Left ventricle myocardium inferior (tissue), 1 donor: ENCODE measurements around the gene MT4. TPM values are rescaled to one million over a fixed set of nuclear protein-coding genes. Genes with fewer than 3 reads are reported as not detected.
A peak's percentile ranks its signal among the peaks of the same experiment; 100 is the strongest.

ENCODE experiments used
- DNase-seq: peaks from one replicate; pipeline ENCODE4 v3.0.0-alpha.2; 2020
- H3K27ac ChIP-seq: fragments of 200-600 bp; replicated peaks from 2 replicates; pipeline ENCODE4 v1.8.0; 2021
- H3K27me3 ChIP-seq: fragments of 200-600 bp; 2 replicates; pipeline ENCODE4 v1.8.0; 2021; ENCODE audit warnings: low read depth
- H3K36me3 ChIP-seq: fragments of 200-600 bp; 2 replicates; pipeline ENCODE4 v1.8.0; 2021
- H3K4me1 ChIP-seq: fragments of 200-600 bp; 2 replicates; pipeline ENCODE4 v1.8.0; 2021
- H3K4me3 ChIP-seq: fragments of 200-600 bp; 2 replicates; pipeline ENCODE4 v1.8.0; 2021; ENCODE audit warnings: mild to moderate bottlenecking, moderate library complexity
- H3K9me3 ChIP-seq: fragments of 200-600 bp; replicated peaks from 2 replicates; pipeline ENCODE4 v1.8.0; 2021
- intact Hi-C: fragments of 100-400 bp; cut with micrococcal nuclease; formaldehyde crosslinking; loops from one replicate; pipeline ENCODE4 v1.11.0; 2022
- total RNA-seq: library from RNA; stranded (reverse); fragmentation: NEBNext Ultra II Directional; extraction: Animal tissue kit (Norgen Biotek cat#: 25700); gene quantifications from one replicate; pipeline ENCODE4 v1.2.1, GENCODE V29; 2021
- TF ChIP-seq, protein P1 (sequence below): fragments of 200-600 bp; IDR thresholded peaks from 2 replicates; pipeline ENCODE4 v1.8.0; 2021; ENCODE audit warnings: antibody characterized with exemption, mild to moderate bottlenecking, borderline replicate concordance
- donor health status: DM: no; HTN: yes; CAD: no; lungs with severe emphysema.

Gene MT4
- total RNA-seq, 1 donor from 2014 or later, result not detected

DNA sequence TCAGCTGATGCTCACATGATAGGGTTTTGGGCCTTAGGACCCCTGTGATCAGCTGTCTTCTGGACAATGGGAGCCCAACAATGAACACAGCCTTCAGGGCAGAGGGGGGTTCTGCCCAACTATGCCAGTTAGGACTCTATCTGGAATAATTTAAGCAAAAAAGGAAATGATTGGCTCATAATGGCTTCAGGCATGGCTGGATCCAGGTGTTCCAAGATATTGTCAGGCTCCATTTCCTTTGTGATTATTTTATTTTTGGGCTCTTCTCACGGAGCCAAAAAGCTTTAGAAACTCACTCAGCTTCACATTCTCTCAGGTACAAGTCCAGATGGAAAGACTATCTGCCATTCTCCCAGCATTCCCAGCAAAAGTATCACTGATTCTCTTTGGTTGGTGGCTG lies 40.6 kb downstream of the MT4 start:
- intact Hi-C loops, result loop anchor here (10.0 kb wide), 1 partner anchor 91 kb away; no protein-coding TSS in a partner anchor
- TF ChIP-seq, protein P1, sequence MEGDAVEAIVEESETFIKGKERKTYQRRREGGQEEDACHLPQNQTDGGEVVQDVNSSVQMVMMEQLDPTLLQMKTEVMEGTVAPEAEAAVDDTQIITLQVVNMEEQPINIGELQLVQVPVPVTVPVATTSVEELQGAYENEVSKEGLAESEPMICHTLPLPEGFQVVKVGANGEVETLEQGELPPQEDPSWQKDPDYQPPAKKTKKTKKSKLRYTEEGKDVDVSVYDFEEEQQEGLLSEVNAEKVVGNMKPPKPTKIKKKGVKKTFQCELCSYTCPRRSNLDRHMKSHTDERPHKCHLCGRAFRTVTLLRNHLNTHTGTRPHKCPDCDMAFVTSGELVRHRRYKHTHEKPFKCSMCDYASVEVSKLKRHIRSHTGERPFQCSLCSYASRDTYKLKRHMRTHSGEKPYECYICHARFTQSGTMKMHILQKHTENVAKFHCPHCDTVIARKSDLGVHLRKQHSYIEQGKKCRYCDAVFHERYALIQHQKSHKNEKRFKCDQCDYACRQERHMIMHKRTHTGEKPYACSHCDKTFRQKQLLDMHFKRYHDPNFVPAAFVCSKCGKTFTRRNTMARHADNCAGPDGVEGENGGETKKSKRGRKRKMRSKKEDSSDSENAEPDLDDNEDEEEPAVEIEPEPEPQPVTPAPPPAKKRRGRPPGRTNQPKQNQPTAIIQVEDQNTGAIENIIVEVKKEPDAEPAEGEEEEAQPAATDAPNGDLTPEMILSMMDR, result no peak
- Histone ChIP-seq H3K27ac (peak overlapping the region; percentile 95), H3K36me3 (no peaks in the 10 kb centered on the region), H3K9me3 (no peaks in the 10 kb centered on the region), H3K4me1 (peaks cover 46% of the 10 kb centered on the region), H3K27me3 (no peaks in the 10 kb centered on the region), H3K4me3 (no peak overlapping the region)
- no peak for DNase-seq

DNA sequence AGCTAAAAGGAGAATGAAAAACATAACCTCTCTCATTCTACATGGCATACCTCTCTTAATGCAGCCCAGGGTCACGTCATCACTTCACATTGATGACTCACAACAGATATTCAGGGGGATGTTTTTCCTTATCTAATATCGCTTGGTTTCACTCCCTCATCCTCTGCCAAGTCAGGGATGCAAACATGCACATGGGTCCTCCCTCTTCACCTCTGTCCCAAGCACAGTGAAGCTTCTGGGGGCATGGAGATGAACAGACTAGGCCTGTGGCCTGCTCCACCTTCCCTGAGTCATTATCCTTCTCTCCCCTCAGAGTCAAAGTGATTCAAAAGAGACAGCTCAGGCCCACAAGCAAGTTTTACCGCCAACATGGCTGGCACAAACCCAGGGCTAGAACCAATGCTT lies 41.2 kb downstream of the MT4 start:
- Histone ChIP-seq H3K4me3 (no peak overlapping the region), H3K27me3 (no peaks in the 10 kb centered on the region), H3K36me3 (no peaks in the 10 kb centered on the region), H3K9me3 (no peaks in the 10 kb centered on the region), H3K4me1 (peaks cover 52% of the 10 kb centered on the region), H3K27ac (peak overlapping the region; percentile 95)
- TF ChIP-seq, protein P1, result no peak
- no peak for DNase-seq
- intact Hi-C loops, result loop anchor here (10.0 kb wide), 1 partner anchor 91 kb away; no protein-coding TSS in a partner anchor

DNA sequence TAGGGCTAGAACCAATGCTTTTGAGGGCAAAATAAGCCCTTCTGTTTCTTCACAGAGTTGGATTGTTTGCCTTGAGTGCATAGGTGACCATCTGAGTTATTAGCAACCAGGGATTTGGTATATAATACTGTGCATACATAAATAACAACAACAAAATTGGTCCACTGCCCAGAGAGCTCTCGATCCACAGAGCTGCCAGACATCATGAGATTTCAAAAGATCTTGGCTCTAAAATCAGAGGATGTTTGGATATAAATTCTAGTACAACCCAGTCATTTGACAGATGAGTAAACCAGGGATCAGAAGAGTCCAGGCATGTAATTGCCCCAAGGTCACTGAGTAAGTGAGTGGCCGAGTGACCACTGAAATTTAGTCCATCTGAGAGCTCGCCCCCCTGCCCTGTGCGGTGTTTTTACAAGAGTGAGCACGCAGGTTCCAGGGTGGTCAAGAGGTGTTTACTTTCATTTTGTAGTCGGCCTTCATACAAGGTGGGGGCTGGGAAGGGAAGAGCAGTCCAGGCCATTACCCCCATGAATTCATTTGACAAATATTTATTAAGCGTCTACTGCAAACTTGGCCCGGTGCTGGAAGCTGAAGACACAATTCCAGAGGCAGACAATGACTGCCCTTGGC lies 41.7 kb downstream of the MT4 start:
- Histone ChIP-seq H3K9me3 (no peaks in the 10 kb centered on the region), H3K27me3 (no peaks in the 10 kb centered on the region), H3K4me3 (peak overlapping the region; percentile 22), H3K4me1 (peaks cover 57% of the 10 kb centered on the region), H3K36me3 (no peaks in the 10 kb centered on the region), H3K27ac (peak overlapping the region; percentile 95)
- TF ChIP-seq, protein P1, result no peak
- intact Hi-C loops, result loop anchor here (10.0 kb wide), 1 partner anchor 92 kb away; no protein-coding TSS in a partner anchor
- no peak for DNase-seq

DNA sequence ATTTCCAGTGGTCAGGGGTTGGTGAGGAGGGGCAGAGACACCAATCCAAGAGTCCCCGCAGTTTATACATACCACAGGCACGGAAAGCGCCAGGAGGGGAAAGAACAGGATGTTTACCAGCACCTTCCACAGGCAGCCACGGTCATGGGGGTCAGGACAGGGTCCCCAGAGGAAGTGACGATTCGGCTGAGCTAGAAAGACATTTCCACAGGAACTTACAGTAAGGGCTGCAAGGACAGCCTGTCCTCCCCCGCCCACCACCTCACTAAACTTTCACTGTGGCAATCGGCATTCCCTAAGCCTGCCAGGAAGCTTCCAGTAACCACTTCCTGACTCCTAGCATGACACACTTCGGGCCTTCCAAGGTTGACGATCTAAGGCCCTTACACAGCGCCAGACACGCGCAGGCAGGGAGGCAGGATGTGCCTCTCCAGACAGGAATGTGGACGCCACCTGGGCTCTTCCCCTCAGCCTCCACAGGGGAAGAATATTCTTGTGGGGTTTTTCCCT lies 42.3 kb downstream of the MT4 start:
- Histone ChIP-seq H3K27me3 (no peaks in the 10 kb centered on the region), H3K4me3 (peak overlapping the region; percentile 78), H3K9me3 (no peaks in the 10 kb centered on the region), H3K36me3 (no peaks in the 10 kb centered on the region), H3K4me1 (peaks cover 63% of the 10 kb centered on the region), H3K27ac (peak overlapping the region; percentile 95)
- peak; percentile 68 for DNase-seq
- TF ChIP-seq, protein P1, result no peak
- intact Hi-C loops, result loop anchor here (10.0 kb wide), 1 partner anchor 92 kb away; no protein-coding TSS in a partner anchor

DNA sequence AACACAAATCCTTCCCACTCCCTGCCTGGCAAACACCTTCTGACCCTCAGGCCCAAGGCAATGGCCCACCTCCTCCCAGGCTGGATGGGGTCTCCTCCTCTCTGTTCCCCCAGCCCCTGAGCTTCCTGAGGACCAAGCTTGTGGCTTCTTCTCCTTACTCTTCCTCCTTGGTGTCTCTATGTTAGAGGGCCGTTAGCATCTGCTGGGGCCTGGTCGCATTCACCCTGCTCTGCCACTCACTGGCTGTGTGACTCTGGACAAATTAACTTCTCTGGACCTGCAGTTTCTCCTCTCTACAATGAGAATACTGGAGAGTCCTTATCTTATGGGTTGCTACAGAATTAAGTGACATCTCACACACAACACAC lies 42.8 kb downstream of the MT4 start:
- H3K36me3 ChIP-seq, result no peaks in the 10 kb centered on the region
- TF ChIP-seq, protein P1, result no peak
- H3K27me3 ChIP-seq, result no peaks in the 10 kb centered on the region
- peaks cover 66% of the 10 kb centered on the region for H3K4me1 ChIP-seq
- intact Hi-C loops, result loop anchor here (10.0 kb wide), 1 partner anchor 93 kb away; no protein-coding TSS in a partner anchor
- H3K27ac ChIP-seq, result peak overlapping the region; percentile 95
- H3K9me3 ChIP-seq, result no peaks in the 10 kb centered on the region
- no peak for DNase-seq
- peak overlapping the region; percentile 78 for H3K4me3 ChIP-seq
